SK-N-SH treated with all-trans-retinoic acid at 6 μM for 48 hours (cell line): ENCODE results near the gene MIER1.

ENCODE experiments used
- ARNTL ChIP-seq: fragments of 450-650 bp; formaldehyde crosslinking; IDR thresholded peaks from 2 replicates; pipeline ENCODE4 v1.5.0; 2020; ENCODE audit warnings: low read depth, mild to moderate bottlenecking, moderate library complexity, borderline replicate concordance
- BACH2 ChIP-seq: fragments of 250-450 bp; sonication (Bioruptor Pico); IDR thresholded peaks from 2 replicates; pipeline ENCODE4 v1.9.0; 2021; ENCODE audit warnings: mild to moderate bottlenecking, borderline replicate concordance
- CREB5 ChIP-seq: fragments of 250-450 bp; sonication (Bioruptor Pico); IDR thresholded peaks from 2 replicates; pipeline ENCODE4 v1.5.1; 2020; ENCODE audit warnings: low read depth, mild to moderate bottlenecking, moderate library complexity
- RARB ChIP-seq: fragments of 250-450 bp; sonication (Bioruptor Pico); IDR thresholded peaks from 2 replicates; pipeline ENCODE4 v1.8.0; 2021; ENCODE audit warnings: mild to moderate bottlenecking, moderate library complexity
- TCF4 ChIP-seq: fragments of 250-450 bp; sonication (Bioruptor Pico); IDR thresholded peaks from 2 replicates; pipeline ENCODE4 v1.8.0; 2021; ENCODE audit warnings: mild to moderate bottlenecking, moderate library complexity, borderline replicate concordance
- TSHZ2 ChIP-seq: fragments of 250-450 bp; sonication (Bioruptor Pico); IDR thresholded peaks from 2 replicates; pipeline ENCODE4 v1.5.0; 2020; ENCODE audit warnings: mild to moderate bottlenecking, moderate library complexity
- ZFP30 ChIP-seq: fragments of 450-650 bp; formaldehyde crosslinking; IDR thresholded peaks from 2 replicates; pipeline ENCODE4 v1.5.0; 2022; ENCODE audit warnings: mild to moderate bottlenecking, moderate library complexity
- TF ChIP-seq, protein P1 (sequence below): fragments of 250-450 bp; sonication (Bioruptor Pico); IDR thresholded peaks from 2 replicates; pipeline ENCODE4 v1.8.0; 2021; ENCODE audit warnings: low read depth, mild to moderate bottlenecking, moderate library complexity, borderline replicate concordance
- TF ChIP-seq, protein P2 (sequence below): fragments of 250-450 bp; sonication (Bioruptor Pico); IDR thresholded peaks from 2 replicates; pipeline ENCODE4 v1.8.0; 2020; ENCODE audit warnings: mild to moderate bottlenecking, moderate library complexity, borderline replicate concordance

GRCh38 chr1:66919063-66919462, 5.7 kb upstream of the MIER1 start:
- TF ChIP-seq CREB5 (CRISPR knock-in tag) (no peak), ZFP30 (CRISPR knock-in tag) (no peak), RARB (CRISPR knock-in tag) (no peak), ARNTL (CRISPR knock-in tag) (no peak), BACH2 (no peak), TCF4 (CRISPR knock-in tag) (no peak), TSHZ2 (CRISPR knock-in tag) (no peak)
- TF ChIP-seq, protein P1, sequence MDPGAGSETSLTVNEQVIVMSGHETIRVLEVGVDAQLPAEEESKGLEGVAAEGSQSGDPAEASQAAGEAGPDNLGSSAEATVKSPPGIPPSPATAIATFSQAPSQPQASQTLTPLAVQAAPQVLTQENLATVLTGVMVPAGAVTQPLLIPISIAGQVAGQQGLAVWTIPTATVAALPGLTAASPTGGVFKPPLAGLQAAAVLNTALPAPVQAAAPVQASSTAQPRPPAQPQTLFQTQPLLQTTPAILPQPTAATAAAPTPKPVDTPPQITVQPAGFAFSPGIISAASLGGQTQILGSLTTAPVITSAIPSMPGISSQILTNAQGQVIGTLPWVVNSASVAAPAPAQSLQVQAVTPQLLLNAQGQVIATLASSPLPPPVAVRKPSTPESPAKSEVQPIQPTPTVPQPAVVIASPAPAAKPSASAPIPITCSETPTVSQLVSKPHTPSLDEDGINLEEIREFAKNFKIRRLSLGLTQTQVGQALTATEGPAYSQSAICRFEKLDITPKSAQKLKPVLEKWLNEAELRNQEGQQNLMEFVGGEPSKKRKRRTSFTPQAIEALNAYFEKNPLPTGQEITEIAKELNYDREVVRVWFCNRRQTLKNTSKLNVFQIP = no peak
- TF ChIP-seq, protein P2, sequence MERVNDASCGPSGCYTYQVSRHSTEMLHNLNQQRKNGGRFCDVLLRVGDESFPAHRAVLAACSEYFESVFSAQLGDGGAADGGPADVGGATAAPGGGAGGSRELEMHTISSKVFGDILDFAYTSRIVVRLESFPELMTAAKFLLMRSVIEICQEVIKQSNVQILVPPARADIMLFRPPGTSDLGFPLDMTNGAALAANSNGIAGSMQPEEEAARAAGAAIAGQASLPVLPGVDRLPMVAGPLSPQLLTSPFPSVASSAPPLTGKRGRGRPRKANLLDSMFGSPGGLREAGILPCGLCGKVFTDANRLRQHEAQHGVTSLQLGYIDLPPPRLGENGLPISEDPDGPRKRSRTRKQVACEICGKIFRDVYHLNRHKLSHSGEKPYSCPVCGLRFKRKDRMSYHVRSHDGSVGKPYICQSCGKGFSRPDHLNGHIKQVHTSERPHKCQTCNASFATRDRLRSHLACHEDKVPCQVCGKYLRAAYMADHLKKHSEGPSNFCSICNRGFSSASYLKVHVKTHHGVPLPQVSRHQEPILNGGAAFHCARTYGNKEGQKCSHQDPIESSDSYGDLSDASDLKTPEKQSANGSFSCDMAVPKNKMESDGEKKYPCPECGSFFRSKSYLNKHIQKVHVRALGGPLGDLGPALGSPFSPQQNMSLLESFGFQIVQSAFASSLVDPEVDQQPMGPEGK (CRISPR knock-in tag) = no peak
